HG03571 (cell line): ENCODE measurements around the gene SLC10A7.

ENCODE experiments used
- ATAC-seq: cut with Tn5 transposase; IDR thresholded peaks from one replicate; pipeline ENCODE4 v1.9.1; 2021; ENCODE audit not compliant: unreplicated experiment

SLC10A7 gene

GRCh38 chr4:146265950-146266490 is 255.7 kb downstream of the SLC10A7 start:
- no peak for ATAC-seq

- no peak for ATAC-seq
These were observed 257.9 kb downstream of the SLC10A7 start for GRCh38 chr4:146263793-146264192.

- ATAC-seq, result no peak
These were observed 260.7 kb downstream of the SLC10A7 start for GRCh38 chr4:146261041-146261440.

DNA sequence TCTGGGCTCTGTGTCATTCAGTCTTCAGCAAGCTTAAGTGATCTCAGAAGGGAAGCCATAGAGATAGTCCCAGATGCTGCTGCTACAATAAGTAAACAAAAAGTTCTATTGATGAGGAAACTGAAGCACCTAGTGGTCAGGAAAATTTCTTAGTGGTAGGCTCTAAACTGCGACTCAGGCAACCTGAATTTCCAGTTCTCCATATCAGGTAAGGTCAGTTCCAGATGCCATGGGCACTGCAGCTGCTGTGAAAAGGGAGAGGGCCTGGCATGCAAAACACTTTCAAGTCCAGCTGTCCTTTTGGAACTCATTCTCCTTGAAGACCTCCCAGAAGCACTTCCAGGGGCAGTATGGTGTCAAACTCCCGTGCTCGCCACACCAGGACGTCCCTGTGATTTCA is 261.2 kb downstream of the SLC10A7 start:
- no peak for ATAC-seq

- no peak for ATAC-seq
These were observed 264.2 kb downstream of the SLC10A7 start for GRCh38 chr4:146257511-146257910.

DNA sequence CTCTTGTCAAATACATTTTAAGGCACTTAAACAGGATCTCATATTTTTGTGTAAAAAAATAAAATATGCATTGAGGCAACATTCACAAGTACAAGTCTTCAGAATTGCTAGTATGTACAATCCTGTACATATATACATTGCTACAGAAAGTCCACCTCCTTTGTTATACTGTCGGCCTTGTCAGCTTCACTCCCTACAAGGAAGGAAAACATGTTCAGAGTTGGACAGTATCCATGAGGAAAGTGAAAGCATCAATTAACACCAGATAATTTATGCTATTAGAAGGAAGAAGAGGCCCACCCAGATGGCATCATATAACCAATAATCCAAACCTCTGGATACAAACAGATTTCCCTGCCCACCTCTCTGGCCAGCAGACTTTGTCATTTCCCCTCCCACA is 265.4 kb downstream of the SLC10A7 start:
- no peak for ATAC-seq

- no peak for ATAC-seq
These were observed 265.9 kb downstream of the SLC10A7 start for GRCh38 chr4:146255874-146256273.

DNA sequence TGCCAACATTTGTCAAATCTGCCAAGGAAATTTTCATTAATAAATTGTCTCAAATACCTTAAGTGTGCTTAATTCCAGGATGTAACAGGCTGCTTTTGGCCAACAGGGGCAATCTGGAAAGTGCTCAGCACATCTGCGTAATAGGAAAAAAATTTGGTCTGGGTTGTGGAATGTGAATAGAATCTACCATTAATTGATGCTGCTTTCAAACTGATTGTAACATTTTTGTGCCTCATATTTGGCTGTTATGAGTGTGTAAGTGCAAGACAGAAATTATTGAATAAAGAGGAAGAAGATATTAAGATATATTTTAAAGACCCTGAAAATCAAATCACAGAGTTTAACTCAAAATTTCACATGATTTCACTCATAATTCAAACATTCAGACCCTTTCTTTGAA is 266.3 kb downstream of the SLC10A7 start:
- no peak for ATAC-seq

DNA sequence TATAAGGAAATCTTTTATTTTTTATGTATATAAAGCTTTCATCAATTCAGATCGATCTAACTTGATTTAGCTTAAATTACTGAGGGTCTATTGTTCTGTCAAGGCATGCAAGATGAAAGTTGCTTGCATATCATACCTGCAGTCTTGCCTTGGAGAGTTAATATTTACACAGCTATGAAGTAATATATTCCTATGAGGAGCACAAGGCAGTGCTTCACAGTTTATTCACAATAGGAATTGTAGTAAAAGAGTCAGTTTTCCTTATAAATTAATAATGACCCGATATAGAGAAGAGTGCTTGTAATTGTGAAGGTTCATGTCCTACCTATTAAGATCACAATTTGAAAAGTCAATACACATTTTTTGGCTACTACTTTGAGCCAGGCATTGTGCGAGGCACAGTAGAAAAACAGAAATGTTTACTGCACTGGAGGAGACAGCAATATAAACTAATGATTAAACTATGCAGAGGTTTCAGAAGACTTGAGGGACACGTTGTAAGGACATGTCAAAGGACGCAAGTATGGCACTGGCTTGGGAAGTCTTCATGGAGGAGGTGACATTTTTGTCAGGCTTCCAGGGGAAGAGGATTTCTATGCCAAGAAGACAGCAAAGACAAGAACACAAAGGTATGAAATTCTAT is 268.6 kb downstream of the SLC10A7 start:
- no peak for ATAC-seq

- no peak for ATAC-seq
These were observed 274.4 kb downstream of the SLC10A7 start for GRCh38 chr4:146247356-146247755.

DNA sequence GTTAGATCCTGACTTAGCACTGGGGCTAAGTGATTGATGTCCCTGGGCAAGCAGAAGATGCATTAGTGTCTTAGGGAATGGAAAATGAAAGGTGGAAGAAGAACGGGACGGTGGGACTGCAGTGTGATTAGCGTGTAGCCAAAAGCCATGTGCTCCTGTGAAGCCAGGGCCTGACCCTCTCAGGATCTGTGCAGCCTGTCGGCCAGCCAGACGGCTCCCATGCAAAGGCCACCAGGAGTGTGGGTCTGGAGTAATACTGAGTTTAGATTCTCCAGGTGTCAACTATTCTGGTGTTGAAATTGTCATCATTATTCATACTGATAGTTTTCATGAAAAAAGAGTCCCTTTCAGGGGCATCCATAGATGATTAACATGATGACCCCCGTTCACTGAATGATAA is 275.4 kb downstream of the SLC10A7 start:
- no peak for ATAC-seq

DNA sequence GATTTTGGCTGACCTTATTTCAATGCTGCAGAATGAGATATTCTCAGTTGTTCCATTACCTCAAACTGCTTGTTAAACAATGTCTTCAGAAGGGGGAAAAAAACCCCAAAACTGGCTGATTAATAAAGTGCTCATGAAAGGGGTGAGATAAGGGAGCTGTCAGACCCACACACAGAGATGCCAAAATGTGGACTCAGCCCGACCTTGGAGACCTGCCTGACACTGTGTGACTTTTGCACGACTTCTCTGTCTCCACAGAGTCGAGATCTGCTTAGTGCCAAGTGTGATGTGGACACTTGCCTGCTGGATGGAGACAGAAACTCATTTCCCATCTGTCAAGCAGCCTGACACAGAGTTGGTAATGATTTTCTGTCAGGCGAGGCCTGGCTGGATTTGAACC is 275.9 kb downstream of the SLC10A7 start:
- ATAC-seq, result no peak

GRCh38 chr4:146245246-146245645 is 276.5 kb downstream of the SLC10A7 start:
- no peak for ATAC-seq

GRCh38 chr4:146244496-146244895 is 277.2 kb downstream of the SLC10A7 start:
- no peak for ATAC-seq

DNA sequence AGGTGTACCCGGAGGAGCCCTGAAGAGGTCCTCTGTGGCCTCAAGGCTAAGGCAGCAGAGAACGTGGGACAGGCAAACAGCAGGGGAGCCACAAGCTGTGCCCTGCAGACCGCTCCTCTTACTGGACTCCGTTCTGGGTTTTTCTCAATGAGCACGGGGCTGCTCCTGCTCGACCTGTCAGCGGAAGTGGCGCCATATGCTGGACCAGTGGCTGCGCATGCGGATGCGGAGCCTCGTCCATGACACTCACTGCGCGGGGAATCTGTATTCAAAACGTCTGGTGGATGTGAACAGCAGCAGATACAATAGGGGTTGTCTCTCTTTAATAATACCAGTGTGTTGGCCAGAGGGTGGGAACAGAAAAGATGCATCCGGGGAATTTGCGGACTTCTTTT is 277.9 kb downstream of the SLC10A7 start:
- ATAC-seq, result no peak

DNA sequence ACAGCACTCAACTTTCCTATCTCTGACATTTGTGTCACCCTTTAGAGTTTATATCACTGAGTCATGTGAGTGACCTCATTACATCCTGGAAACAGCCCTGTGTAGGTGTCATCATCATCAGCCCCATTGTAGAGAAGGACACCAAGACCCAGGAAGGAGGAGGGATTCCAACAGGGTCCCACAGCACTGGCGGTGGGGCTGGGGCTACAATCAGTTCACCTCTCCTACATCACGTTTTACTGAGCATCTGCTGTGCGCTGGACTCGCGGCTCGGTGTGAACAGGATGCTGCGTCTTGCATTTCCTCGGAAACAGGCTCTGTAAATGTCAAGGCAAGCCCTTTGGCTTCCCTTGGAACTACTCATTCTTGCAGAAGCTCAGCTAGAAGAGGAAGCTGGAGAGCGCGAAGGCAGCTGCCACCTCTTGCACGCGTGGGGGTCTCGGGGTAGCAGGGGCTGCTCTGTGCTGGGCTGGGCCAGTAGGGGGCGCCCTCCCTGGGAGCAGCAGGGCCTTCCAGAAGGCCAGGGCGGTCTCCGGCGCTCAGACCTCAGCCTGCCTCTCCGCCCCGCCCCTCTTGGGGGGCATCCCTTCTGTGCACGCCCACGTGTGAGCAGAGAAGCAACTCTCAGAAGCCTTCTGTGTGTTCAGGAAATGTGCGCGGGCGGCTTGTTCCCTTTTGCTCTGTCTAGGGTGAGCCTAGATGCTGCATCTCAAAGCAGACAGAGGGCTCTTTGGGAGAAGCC is 278.4 kb downstream of the SLC10A7 start:
- peak; percentile 60 for ATAC-seq

- ATAC-seq, result no peak
These were observed 283.6 kb downstream of the SLC10A7 start for GRCh38 chr4:146238107-146238506.

- ATAC-seq, result no peak
These were observed 284.6 kb downstream of the SLC10A7 start for GRCh38 chr4:146237092-146237491.

DNA sequence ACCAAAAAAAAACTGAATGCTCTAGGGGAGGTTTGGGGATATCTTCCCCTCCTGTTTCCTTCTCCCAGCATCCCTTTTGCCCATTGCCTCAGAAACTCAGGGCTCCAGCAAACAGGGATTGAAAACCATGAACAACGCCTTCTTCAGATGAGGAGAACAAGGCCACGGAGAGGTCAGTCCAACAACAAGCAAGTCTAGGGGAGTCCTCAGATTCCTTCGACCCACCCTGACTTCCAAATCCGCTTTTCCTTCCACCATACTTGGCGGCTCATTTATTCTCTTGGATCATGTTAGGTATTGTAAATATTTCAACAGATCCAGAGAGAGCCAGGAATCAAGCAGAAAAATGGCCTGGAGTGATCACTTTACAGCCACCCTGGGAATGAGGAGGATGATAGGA is 285.5 kb downstream of the SLC10A7 start:
- ATAC-seq, result no peak

DNA sequence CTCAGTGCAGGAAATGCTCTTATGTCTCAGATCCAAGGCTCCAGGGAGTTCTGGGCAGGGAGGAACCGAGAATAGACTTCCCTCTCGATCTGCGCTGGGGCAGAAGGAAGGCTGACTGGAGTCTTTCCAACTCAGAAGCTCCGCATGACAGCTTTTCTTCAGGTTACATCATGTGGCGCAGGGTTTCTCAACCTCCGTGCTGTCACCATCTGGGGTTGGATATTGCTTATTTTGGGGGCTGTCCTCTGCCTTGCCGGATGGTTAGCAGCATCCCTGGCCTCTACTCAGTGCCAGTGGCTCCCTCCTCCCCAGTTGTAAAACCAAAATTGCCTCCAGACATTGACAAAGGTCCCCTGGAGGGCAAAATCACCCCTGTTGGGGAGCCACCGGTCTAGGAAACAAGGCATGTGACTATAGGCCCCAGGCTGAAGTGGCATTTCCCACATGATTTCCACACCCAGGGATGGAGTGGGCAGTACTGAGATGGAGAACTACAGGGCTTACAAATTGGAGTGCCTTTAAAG is 286.0 kb downstream of the SLC10A7 start:
- no peak for ATAC-seq

DNA sequence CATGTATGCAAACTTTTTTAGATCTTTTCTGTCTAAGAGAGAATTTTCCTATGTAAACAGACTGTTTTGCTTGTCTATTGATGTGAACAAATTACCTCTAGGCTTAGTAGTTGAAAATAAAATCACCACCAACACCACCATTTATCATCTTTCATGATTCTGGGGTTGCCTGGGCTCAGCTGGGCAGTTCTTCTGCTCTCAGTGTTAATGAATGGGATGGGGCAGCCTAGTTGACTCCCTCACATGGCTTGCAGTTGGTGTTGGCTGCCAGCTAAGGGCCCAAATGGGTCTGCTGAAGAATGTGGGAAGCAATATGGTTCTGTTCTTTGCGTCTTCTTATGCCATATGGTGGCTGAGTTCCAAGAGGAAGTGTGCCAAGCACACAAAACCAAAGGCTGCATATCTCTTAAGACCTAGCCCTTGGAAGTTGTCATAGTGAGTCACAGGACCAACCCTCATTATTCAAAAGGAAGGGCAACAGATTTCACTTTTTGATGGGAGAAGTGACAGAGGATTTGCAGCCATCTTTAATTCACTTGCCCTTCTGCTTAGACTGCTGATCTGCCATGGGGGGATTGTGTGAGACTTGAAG is 289.5 kb downstream of the SLC10A7 start:
- ATAC-seq, result no peak

- no peak for ATAC-seq
These were observed 292.3 kb downstream of the SLC10A7 start for GRCh38 chr4:146229406-146229805.
